GM23248 (cell line): Measurements from ENCODE around the gene KIF13A.

Source experiments
- EZH2 ChIP-seq: fragments of 200-600 bp; sonication (generic); IDR thresholded peaks from 2 replicates; pipeline ENCODE4 v1.6.1; 2018; ENCODE audit warnings: antibody characterized with exemption, mild to moderate bottlenecking; ENCODE audit not compliant: insufficient read depth, poor library complexity, severe bottlenecking
- EZH2phosphoT487 ChIP-seq: fragments of 200-600 bp; sonication (generic); IDR thresholded peaks from 2 replicates; pipeline ENCODE4 v1.6.1; 2018; ENCODE audit warnings: antibody characterized with exemption, moderate library complexity, mild to moderate bottlenecking, low read depth; ENCODE audit not compliant: insufficient read depth

- TF ChIP-seq EZH2phosphoT487 (no peak), EZH2 (no peak)
Measured at GRCh38 chr6:18016698-18017097, 29.3 kb upstream of the KIF13A start.
